ENCODE measurements around the gene TBRG1. TPM values are rescaled to one million over a fixed set of nuclear protein-coding genes. Genes with fewer than 3 reads are reported as not detected.

The TBRG1 gene
- total and polyA plus RNA-seq, 2 of the 4 experiments (the other 2 are of a cell fraction), result 13.3 to 23.2 TPM

DNA sequence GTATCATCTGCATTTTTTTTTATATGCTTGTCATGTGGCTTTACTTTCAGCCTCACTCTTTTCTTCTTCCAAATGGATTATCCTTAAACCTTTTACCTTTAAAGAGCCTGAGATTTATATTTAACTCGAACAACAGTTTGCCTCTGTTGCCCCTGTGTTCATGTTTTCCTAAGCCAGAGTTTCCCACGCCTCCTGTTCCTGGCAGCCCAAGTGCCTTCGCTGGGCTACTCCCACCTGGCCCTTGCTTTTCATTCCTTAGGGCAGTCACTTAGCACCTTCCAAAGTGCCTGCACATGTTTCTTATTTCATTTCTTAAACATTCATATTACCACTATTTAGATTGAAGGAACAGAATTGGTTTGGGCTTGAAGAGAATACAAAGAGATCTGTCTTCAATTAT lies 13.3 kb downstream of the TBRG1 start:
- Histone ChIP-seq H3K9me1 (ENCODE audit: insufficient read depth, low read length) (no peaks in the 10 kb centered on the region), H2BK120ac (ENCODE audit: low read depth, low read length) (no peak overlapping the region), H3K9ac (ENCODE audit: low read depth, low read length) (no peak overlapping the region), H2BK5ac (ENCODE audit: low read depth, low read length, poor library complexity, severe bottlenecking) (no peak overlapping the region), H3K23ac (ENCODE audit: low read depth, low read length) (no peak overlapping the region), H3K4me1 (ENCODE audit: control insufficient read depth, insufficient read depth, low read length) (no peaks in the 10 kb centered on the region), H3K18ac (ENCODE audit: low read depth, low read length) (no peak overlapping the region), H3K56ac (ENCODE audit: extremely low read depth, insufficient read depth, low read length) (no peak overlapping the region), H3K14ac (replicated peaks; ENCODE audit: low read depth, low read length) (no peak overlapping the region), H3K27ac (ENCODE audit: insufficient read depth, low read length) (no peak overlapping the region), H3K4me3 (ENCODE audit: insufficient read depth, low read depth, low read length) (no peak overlapping the region), H4K8ac (ENCODE audit: low read depth in 2 of 2, low read length in 2 of 2) (no peak overlapping the region), H2BK15ac (ENCODE audit: low read depth, low read length) (no peak overlapping the region), H3K4me2 (ENCODE audit: low read depth, low read length) (no peak overlapping the region), H2AK5ac (ENCODE audit: low read depth, low read length) (no peak overlapping the region), H2BK20ac (ENCODE audit: low read depth, low read length) (no peak overlapping the region), H4K5ac (ENCODE audit: low read depth, low read length) (no peak overlapping the region), H3K9me3 (ENCODE audit: control insufficient read depth, insufficient read depth, low read length) (no peaks in the 10 kb centered on the region), H3K4ac (ENCODE audit: low read depth, low read length) (no peak overlapping the region), H2AFZ (replicated peaks; ENCODE audit: low read length, poor library complexity) (no peak overlapping the region), H3K27me3 (ENCODE audit: control insufficient read depth, insufficient read depth, low read length) (no peaks in the 10 kb centered on the region), H3K79me1 (ENCODE audit: low read depth in 1 of 2, low read length in 2 of 2) (peaks cover 0 to 3% of the 10 kb centered on the region in 2 experiments; a peak in 1 of 4 replicates), H4K91ac (ENCODE audit: insufficient read depth, low read depth, low read length) (no peak overlapping the region), H3K36me3 (ENCODE audit: control insufficient read depth, insufficient read depth, low read length) (peaks cover 31% of the 10 kb centered on the region), H4K20me1 (ENCODE audit: insufficient read depth, low read length) (no peaks in the 10 kb centered on the region), H2AK9ac (replicated peaks; ENCODE audit: low read depth, low read length, poor library complexity) (no peak overlapping the region)
- POLR2A ChIA-PET (ENCODE audit: unreplicated experiment), result no interaction called here
- intact Hi-C loops (cut with micrococcal nuclease), result no loop called here
- DNase-seq (no peak), ATAC-seq (ENCODE audit: low read depth) (no peak)
- no peak for TF ChIP-seq CTCF (conservative IDR thresholded peaks at IDR 0.05; ENCODE audit: low read depth, low read length)
- TF ChIP-seq CHD1 (IDR thresholded peaks at IDR 0.05; ENCODE audit: low read depth, low read length), result no peak
- TF ChIP-seq MAZ (IDR thresholded peaks at IDR 0.05; ENCODE audit: borderline replicate concordance, low read depth, low read length), result no peak
- no peak for TF ChIP-seq MXI1 (IDR thresholded peaks at IDR 0.05; ENCODE audit: borderline replicate concordance, low read depth, low read length)
- TF ChIP-seq RCOR1 (IDR thresholded peaks at IDR 0.05; ENCODE audit: insufficient replicate concordance, low read length), result no peak
- no peak for TF ChIP-seq NFE2L2 (IDR thresholded peaks at IDR 0.05; ENCODE audit: low read depth, low read length)
- no peak for TF ChIP-seq SMC3 (IDR thresholded peaks at IDR 0.05; ENCODE audit: low read depth, low read length)
- TF ChIP-seq ELK1 (IDR thresholded peaks at IDR 0.05; ENCODE audit: borderline replicate concordance, low read depth, low read length), result no peak
- TF ChIP-seq FOS (IDR thresholded peaks at IDR 0.05; ENCODE audit: low read depth, low read length), result no peak
- TF ChIP-seq BHLHE40 (IDR thresholded peaks at IDR 0.05; ENCODE audit: low read depth, low read length), result no peak
- TF ChIP-seq, protein P1, sequence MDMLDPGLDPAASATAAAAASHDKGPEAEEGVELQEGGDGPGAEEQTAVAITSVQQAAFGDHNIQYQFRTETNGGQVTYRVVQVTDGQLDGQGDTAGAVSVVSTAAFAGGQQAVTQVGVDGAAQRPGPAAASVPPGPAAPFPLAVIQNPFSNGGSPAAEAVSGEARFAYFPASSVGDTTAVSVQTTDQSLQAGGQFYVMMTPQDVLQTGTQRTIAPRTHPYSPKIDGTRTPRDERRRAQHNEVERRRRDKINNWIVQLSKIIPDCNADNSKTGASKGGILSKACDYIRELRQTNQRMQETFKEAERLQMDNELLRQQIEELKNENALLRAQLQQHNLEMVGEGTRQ (IDR thresholded peaks at IDR 0.05; ENCODE audit: low read depth, low read length), result no peak
- no peak for TF ChIP-seq RFX5 (IDR thresholded peaks at IDR 0.05; ENCODE audit: low read depth, low read length)
- TF ChIP-seq CEBPB (IDR thresholded peaks at IDR 0.05; ENCODE audit: low read depth, low read length), result no peak
- no peak for TF ChIP-seq RAD21 (IDR thresholded peaks at IDR 0.05; ENCODE audit: low read length)
- TF ChIP-seq MAFK (IDR thresholded peaks at IDR 0.05; ENCODE audit: low read depth, low read length), result no peak
- TF ChIP-seq POLR2A (IDR thresholded peaks at IDR 0.05; ENCODE audit: low read depth, low read length), result no peak
- CTCF ChIA-PET, result no interaction called here
- WGBS, 2 experiments (ENCODE audit: extremely low coverage in 2 of 2, insufficient read length in 1 of 2), result no CpG with 5 or more reads among the region's 3 CpGs
- dilution Hi-C loops (cut with HindIII; ENCODE audit: low sequenced_read_pairs, unreplicated experiment), result no loop called here
- TSS peak; percentile 98 for BruUV-seq (replicated peaks)
- in situ Hi-C loops (cut with MboI; ENCODE audit: low sequenced_read_pairs), result loop anchor here (25.0 kb wide), 1 partner anchor 951 kb away; the partner anchor contains the start of gene STT3A
